ENCODE results near the gene NDUFS7.

The NDUFS7 gene

DNA sequence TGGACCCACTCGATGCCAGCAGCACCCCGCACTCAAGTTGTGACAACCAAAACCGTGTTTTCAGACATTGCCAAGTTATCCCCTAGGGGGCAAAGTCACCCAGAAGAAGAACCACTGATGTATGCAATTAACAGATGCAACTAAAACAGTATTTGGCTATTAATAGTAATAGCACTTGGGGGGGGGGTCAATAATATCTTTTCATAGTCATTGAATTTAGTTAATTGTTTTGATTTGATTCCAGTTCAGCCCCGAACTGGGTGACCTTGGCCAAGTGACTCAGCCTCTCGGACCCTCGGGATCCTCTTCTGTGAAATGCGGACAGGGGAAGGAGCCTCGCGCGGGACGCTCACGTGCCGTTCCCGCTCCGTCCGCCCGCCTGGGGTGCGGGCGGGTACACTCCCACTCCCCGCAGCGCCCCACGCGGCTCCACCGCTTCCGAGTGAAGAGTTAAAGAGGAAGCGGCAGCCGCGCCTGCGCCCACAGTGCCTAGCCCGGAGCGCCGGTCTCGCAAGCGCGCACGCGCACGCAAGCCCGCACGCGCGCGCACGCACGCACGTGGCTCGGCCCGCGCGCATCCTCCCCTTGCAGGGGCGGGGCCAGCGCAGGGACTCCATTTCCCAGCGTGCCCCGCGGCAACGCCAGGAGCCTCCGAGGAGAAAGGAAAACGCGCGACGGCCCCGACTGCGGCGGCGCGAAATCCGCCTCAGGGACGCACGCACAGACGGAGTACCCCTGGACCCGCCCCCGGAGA, 23.2 kb downstream of the NDUFS7 start:
- under 1% methylated on average over 72 of the region's 72 CpGs for WGBS
- 0 out of 2 replicates have a peak, but pooled peaks cover 2% of the 10 kb centered on the region for H3K27me3 ChIP-seq (ENCODE audit: insufficient read depth, low read length)
- no peaks in the 10 kb centered on the region for H3K9me3 ChIP-seq (ENCODE audit: insufficient read depth, low read depth, low read length)
- H3K27ac ChIP-seq (ENCODE audit: low read depth, low read length) = 0 out of 2 replicates have a peak overlapping the region, but pooled peaks have one; percentile 31
- H3K4me1 ChIP-seq (ENCODE audit: insufficient read depth, low read length) = peaks cover 14% of the 10 kb centered on the region
- H3K4me3 ChIP-seq (ENCODE audit: low read length) = peak overlapping the region; percentile 78
- H3K9ac ChIP-seq (ENCODE audit: low read depth, low read length) = peak overlapping the region; percentile 68
- H3K36me3 ChIP-seq (ENCODE audit: insufficient read depth, low read length) = peaks cover 14% of the 10 kb centered on the region

DNA sequence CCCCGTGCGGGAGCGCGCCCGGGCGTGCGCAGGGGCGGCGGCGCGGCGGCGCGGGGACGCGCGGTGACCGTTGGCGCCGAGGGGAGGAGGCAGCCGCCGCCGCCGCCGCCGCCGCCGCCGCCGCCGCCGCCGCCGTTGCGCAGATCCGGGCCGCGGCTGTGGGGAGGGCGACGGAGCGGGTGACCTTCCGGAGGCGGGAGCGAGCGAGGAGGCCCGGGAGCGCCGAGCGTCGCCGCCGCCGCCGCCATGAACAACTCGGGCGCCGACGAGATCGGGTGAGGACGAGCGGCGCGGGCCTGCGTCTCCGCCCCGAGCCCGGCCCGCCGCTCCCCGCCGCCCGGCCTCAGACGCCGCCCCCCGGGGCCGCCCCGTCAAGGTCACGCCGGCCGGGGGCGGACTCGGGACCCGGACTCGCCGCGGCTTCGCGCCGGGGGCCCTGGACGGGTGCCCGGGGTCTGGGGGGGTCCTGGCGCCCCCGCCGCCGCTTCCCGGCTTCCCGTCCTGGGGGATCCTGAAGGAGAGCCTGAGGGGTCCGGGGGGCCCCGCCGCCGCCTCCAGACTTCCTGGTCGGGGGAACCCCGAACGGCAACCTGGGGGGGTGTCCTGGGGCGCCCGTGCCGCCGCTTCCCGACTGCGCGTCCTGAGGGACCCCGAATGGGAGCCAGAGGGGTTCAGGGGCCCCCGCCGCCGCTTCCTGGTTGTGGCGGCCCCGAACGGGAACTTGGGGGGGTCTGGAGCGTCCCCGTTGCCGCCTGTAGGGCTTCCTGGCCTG, 24.0 kb downstream of the NDUFS7 start, which contains the start of gene DAZAP1:
Gene DAZAP1, plus strand, starts transcription at position 59 of the 772 bp plus-strand sequence. Its CDS starts 188 bp downstream, at position 247.
- H3K36me3 ChIP-seq (ENCODE audit: insufficient read depth, low read length) = peaks cover 14% of the 10 kb centered on the region
- peaks cover 14% of the 10 kb centered on the region for H3K4me1 ChIP-seq (ENCODE audit: insufficient read depth, low read length)
- no peaks in the 10 kb centered on the region for H3K27me3 ChIP-seq (ENCODE audit: insufficient read depth, low read length)
- under 1% methylated on average over 121 of the region's 121 CpGs for WGBS
- H3K27ac ChIP-seq (ENCODE audit: low read depth, low read length) = peak within 1 kb of the TSS; percentile 82
- no peaks in the 10 kb centered on the region for H3K9me3 ChIP-seq (ENCODE audit: insufficient read depth, low read depth, low read length)
- peak within 1 kb of the TSS; percentile 89 for H3K9ac ChIP-seq (ENCODE audit: low read depth, low read length)
- peak within 1 kb of the TSS; percentile 83 for H3K4me3 ChIP-seq (ENCODE audit: low read length)

DNA sequence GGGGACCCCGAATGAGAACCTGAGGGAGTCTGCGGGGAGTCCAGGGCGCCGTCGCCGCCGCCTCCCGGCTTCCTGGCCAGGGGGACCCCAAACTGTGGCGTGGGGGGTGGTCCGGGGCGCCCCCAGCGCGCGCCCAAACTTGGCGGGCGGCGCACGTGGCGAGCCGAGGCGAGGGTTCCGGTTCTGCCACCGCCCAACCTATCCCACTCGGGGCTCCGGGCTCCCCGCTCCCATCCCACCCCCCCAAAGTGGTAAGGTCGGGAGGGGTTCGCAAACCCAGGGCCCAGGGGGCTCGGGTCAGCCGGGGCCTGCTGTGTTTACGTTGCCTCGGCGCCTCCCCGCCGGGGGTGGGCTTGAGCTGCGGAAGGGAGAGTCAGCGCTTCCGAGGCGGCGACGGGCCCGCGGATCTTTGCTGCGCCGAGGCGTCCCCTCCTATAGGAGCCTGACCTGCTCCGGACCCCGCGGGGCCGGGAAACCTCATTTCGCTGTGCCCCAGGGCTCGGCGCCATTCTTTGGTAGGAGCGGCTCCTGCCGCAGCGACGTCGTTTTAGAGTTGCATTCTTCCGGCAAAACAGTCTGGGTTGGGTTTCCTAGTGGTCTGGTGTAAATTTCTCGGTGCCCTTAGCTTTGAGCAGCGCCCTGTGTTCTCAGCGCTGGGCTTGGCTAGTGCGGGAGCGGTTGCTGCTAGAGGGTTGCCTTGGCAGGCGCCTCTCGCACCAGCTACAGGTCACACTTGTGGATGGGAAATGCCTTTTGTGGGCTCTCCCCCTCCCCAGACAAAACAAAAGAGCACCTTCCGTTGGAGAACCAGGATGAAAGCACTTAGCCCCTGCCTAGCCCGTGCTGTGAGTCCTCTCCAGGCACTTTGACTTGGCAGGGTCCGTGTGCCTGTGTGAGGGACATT, 24.8 kb downstream of the NDUFS7 start:
- Histone ChIP-seq H3K36me3 (ENCODE audit: insufficient read depth, low read length) (peaks cover 21% of the 10 kb centered on the region), H3K9me3 (ENCODE audit: insufficient read depth, low read depth, low read length) (no peaks in the 10 kb centered on the region), H3K27ac (ENCODE audit: low read depth, low read length) (peak overlapping the region; percentile 82), H3K9ac (ENCODE audit: low read depth, low read length) (peak overlapping the region; percentile 89), H3K4me3 (ENCODE audit: low read length) (peak overlapping the region; percentile 83), H3K4me1 (ENCODE audit: insufficient read depth, low read length) (peaks cover 14% of the 10 kb centered on the region), H3K27me3 (ENCODE audit: insufficient read depth, low read length) (no peaks in the 10 kb centered on the region)
- 1% methylated on average over 65 of the region's 69 CpGs for WGBS

DNA sequence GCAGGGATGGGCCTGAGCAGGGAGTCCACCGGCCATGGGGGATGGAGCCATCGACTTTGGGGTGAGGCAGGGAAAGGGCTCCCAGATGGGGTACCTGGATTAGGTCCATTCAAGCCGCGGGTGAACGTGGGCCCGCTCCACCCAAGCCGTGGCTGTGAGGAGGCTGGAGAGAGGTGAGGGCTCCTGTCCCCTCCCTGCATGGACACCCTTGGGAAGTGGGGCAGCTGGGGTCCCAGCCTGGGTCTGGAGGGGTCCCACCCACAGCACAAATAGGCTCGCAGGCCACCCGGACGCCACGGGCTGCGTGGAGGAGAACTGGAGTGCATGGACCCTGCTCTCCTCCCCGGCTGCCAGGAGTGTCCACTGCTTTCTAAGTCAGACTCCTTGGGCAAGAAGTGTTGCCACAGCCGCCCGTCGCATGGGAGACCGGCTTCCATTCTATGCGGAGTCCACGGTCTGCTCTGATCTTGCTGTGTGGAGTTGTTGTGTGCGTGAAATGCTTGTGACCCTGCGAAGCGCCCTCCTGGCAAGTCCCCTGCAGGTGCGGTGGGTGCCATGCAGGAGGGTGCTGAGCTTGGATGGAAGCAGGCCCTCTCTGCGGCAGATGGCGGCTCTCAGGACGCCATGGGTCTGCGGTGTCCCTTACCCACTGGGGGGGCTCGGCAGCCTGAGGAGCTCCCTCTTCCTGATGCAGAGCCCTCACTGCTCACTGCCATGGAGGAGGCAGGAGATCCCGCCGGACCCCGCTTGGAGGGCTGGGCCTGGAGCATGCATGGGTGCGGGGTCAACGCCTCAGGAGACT, 25.7 kb downstream of the NDUFS7 start:
- Histone ChIP-seq H3K27ac (ENCODE audit: low read depth, low read length) (peak overlapping the region; percentile 82; the same call in 1 of the 2 replicates), H3K9ac (ENCODE audit: low read depth, low read length) (peak overlapping the region; percentile 89), H3K4me3 (ENCODE audit: low read length) (peak overlapping the region; percentile 83), H3K27me3 (ENCODE audit: insufficient read depth, low read length) (no peaks in the 10 kb centered on the region), H3K4me1 (ENCODE audit: insufficient read depth, low read length) (peaks cover 14% of the 10 kb centered on the region), H3K36me3 (ENCODE audit: insufficient read depth, low read length) (peaks cover 23% of the 10 kb centered on the region), H3K9me3 (ENCODE audit: insufficient read depth, low read depth, low read length) (no peaks in the 10 kb centered on the region)
- WGBS = 85% methylated on average over 33 of the region's 33 CpGs

DNA sequence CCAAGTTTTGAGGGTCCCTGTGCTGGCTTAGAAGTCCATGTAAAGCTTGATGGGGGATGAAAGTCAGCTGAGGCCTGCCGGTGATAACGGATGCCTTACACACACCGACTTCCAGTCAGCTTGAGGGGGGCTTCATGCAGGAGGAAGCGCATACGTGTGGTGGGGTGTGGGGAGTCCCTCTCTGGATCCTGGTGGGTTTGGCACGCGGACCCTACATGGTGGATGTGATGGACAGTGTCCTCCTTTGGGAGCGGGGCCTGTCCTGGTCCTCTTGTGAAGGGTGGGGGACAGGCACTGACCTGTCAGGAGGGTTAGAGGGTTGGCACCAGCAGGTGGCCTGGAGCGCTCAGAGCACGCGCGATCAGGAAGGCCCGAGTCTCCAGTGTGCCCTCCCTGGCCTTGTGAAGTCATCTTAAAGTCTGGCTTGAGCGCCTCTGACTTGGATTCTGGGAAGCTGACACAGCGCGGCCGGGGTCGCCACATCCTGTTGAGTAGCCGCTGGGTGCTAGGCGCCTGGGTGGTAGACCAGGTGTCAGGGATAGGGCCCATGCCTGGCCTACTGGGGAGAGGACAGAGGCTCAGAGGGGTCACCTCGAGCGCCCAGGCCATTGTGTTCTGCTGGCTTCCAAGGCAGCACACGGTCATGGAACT, 26.6 kb downstream of the NDUFS7 start:
- Histone ChIP-seq H3K27ac (ENCODE audit: low read depth, low read length) (peak overlapping the region; percentile 18; the same call in 1 of the 2 replicates), H3K4me1 (ENCODE audit: insufficient read depth, low read length) (peaks cover 14% of the 10 kb centered on the region), H3K36me3 (ENCODE audit: insufficient read depth, low read length) (peaks cover 23% of the 10 kb centered on the region), H3K27me3 (ENCODE audit: insufficient read depth, low read length) (no peaks in the 10 kb centered on the region), H3K9me3 (ENCODE audit: insufficient read depth, low read depth, low read length) (no peaks in the 10 kb centered on the region), H3K9ac (ENCODE audit: low read depth, low read length) (0 out of 2 replicates have a peak overlapping the region, but pooled peaks have one; percentile 89), H3K4me3 (ENCODE audit: low read length) (peak overlapping the region; percentile 83; the same call in 1 of the 2 replicates)
- WGBS = 92% methylated on average over 23 of the region's 23 CpGs

DNA sequence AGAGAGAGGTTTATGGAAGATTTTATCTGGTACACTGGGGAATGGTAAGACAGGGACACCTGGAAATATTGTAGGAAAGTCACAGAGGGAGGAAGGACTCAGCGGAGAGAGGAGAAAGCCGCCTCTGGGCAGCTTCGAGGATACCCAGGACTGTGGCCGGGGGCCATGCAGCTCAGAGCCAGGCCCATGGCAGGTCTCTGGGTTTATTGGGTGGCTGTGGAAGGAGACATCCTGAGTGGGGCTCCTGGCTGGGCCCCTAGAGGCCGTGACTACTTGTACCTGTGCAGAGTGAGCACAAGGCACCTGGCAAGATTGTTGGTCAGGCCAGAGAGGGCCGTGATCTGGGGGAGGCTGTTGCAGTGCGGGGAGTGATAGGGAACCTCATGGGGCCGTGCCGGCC, 27.1 kb downstream of the NDUFS7 start:
- no peak overlapping the region; the same call in 1 of the 2 replicates for H3K27ac ChIP-seq (ENCODE audit: low read depth, low read length)
- H3K4me3 ChIP-seq (ENCODE audit: low read length) = no peak overlapping the region
- H3K4me1 ChIP-seq (ENCODE audit: insufficient read depth, low read length) = peaks cover 17% of the 10 kb centered on the region
- WGBS = 93% methylated on average over 9 of the region's 9 CpGs
- H3K9ac ChIP-seq (ENCODE audit: low read depth, low read length) = no peak overlapping the region; the same call in 1 of the 2 replicates
- H3K9me3 ChIP-seq (ENCODE audit: insufficient read depth, low read depth, low read length) = no peaks in the 10 kb centered on the region
- H3K36me3 ChIP-seq (ENCODE audit: insufficient read depth, low read length) = peaks cover 23% of the 10 kb centered on the region
- no peaks in the 10 kb centered on the region for H3K27me3 ChIP-seq (ENCODE audit: insufficient read depth, low read length)

DNA sequence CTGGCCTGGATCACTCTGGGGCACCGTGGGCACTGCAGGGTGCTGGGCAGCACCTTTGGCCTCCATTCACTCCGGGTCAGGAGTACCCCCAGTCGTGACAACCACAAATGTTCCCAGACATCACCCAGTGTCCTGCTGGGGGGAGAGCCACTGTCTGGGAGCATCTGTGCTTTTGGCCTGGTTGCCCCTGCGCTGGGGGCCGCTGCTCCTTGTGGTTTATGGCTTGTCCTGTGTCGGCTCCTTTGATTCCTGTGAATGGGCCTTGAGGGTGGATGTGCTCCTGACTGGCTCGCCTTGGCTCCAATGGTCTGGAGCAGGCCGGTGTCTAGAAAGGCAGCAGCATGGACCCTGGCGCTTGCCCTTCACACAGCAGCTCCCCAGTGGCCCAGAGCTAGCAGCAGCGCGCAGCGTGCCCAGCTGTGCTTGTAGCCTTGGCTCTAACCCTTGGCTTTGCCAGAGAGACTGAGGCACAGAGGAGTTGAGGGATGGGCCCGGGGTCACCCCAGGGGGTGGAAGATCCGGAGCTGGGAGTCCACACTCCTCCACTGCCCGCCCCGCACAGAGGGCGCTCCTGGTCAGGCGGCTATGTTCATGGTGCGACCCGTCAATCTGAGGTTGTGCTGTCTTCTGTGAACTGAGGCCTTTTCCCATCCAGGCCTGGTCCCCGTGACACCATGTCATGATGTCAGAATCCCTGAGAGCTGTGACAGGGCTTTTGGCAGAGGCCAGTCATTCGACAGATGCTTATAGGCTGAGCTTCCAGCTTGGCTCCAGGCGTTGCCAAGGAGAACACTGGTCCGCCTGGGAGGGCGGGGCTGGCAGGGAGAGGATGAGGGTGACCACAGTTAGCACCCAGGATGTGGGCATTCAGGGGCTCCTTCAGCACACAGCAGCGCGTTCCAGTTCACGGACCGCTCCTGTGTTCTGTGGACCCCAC, 27.8 kb downstream of the NDUFS7 start:
- Histone ChIP-seq H3K27me3 (ENCODE audit: insufficient read depth, low read length) (no peaks in the 10 kb centered on the region), H3K27ac (ENCODE audit: low read depth, low read length) (no peak overlapping the region), H3K4me3 (ENCODE audit: low read length) (no peak overlapping the region), H3K9ac (ENCODE audit: low read depth, low read length) (no peak overlapping the region; the same call in 1 of the 2 replicates), H3K9me3 (ENCODE audit: insufficient read depth, low read depth, low read length) (no peaks in the 10 kb centered on the region), H3K36me3 (ENCODE audit: insufficient read depth, low read length) (peaks cover 23% of the 10 kb centered on the region), H3K4me1 (ENCODE audit: insufficient read depth, low read length) (peaks cover 25% of the 10 kb centered on the region)
- 92% methylated on average over 29 of the region's 29 CpGs for WGBS

DNA sequence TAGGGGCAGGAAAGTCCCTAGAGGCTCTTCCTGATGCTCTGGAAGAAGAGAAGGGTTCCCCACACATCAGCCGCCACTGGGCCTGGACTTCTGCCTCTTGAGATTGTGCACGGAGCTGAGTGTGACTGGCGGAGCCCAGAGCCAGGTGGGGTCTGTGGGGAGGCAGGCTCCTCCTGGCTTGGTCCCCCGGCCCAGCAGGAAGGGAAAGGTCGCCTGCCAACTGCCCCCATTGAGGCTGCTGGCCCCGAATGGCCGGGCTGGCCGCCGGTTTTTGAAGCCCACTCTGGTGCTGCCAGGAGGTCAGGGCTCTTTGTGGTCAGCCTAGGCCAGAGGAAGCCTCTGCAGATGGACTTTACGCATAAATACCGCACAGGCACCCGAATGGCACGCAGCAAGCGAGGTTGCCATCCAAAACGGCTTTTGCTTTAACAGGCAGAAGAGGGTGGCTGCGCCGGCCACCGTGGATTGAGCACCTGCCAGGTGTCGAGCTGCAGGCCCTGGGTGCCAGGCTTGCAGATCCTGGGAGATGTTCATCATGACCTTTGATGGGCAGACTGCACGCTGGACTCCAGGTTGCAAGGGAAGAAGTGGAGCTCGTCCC, 28.7 kb downstream of the NDUFS7 start:
- Histone ChIP-seq H3K9me3 (ENCODE audit: insufficient read depth, low read depth, low read length) (no peaks in the 10 kb centered on the region), H3K9ac (ENCODE audit: low read depth, low read length) (no peak overlapping the region), H3K27me3 (ENCODE audit: insufficient read depth, low read length) (no peaks in the 10 kb centered on the region), H3K4me1 (ENCODE audit: insufficient read depth, low read length) (peaks cover 25% of the 10 kb centered on the region), H3K27ac (ENCODE audit: low read depth, low read length) (no peak overlapping the region), H3K36me3 (ENCODE audit: insufficient read depth, low read length) (peaks cover 27% of the 10 kb centered on the region), H3K4me3 (ENCODE audit: low read length) (no peak overlapping the region)
- 94% methylated on average over 21 of the region's 21 CpGs for WGBS

Measured in HUES64 (cell line).